Dendritic cell treated with granulocyte-macrophage colony-stimulating factor and Interleukin-4, amounts not matched to agents 40 ng/mL and 50 ng/mL, for 4 days (primary cell): ENCODE results near the gene PDCD11.
A peak's percentile ranks its signal among the peaks of the same experiment; 100 is the strongest.

ENCODE experiments used
- H3K27ac Mint-ChIP-seq: one replicate; pipeline ENCODE4 v1.8.0; 2022; ENCODE audit warnings: mild to moderate bottlenecking, mixed read lengths
- H3K27me3 Mint-ChIP-seq: one replicate; pipeline ENCODE4 v1.8.0; 2022; ENCODE audit warnings: mild to moderate bottlenecking, mixed read lengths
- H3K36me3 Mint-ChIP-seq: one replicate; pipeline ENCODE4 v1.8.0; 2022; ENCODE audit warnings: low read depth, mixed read lengths
- H3K4me1 Mint-ChIP-seq: one replicate; pipeline ENCODE4 v1.8.0; 2022; ENCODE audit warnings: low read depth, mixed read lengths
- H3K4me3 Mint-ChIP-seq: one replicate; pipeline ENCODE4 v1.8.0; 2022; ENCODE audit warnings: mild to moderate bottlenecking, moderate library complexity, mixed read lengths
- H3K9me3 Mint-ChIP-seq: one replicate; pipeline ENCODE4 v1.8.0; 2022; ENCODE audit warnings: mixed read lengths
- intact Hi-C: fragments of 100-400 bp; cut with micrococcal nuclease; formaldehyde crosslinking; loops from one replicate; pipeline ENCODE4 v1.15.0; 2022

PDCD11 gene

DNA sequence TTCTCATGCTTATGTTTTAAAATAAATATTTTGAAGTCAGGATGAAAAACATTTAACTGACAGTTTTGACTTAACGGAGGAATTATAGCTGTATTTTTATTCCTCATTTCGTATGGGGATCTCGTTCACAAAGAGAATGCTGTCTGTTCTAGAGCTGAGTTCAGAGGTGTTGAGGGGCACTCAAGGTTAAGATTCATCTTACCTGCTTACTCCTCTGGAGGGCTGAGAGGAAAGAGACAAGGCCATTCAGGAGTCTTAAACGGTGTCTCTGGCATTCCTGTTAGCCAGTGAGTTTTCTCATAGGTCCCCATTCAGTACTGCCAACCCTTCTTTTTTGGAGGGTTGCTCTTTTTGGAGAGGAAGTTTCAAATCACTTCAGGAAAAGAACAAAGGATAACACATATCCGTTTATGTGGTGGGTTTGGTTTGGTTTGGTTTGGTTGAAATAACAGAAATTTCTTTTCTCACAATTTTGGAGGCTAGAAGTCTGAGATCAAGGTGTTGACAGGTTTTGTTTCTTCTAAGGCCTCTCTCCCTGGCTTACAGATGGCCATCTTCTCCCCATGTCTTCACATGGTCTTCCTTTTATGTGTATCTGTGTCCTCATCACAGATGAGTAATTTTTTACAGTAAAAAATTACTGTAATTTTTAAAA lies 32.7 kb downstream of the PDCD11 start:
- peaks cover 15% of the 10 kb centered on the region for H3K4me1 Mint-ChIP-seq
- H3K36me3 Mint-ChIP-seq, result peaks cover 99% of the 10 kb centered on the region
- intact Hi-C loops, result no loop called here

DNA sequence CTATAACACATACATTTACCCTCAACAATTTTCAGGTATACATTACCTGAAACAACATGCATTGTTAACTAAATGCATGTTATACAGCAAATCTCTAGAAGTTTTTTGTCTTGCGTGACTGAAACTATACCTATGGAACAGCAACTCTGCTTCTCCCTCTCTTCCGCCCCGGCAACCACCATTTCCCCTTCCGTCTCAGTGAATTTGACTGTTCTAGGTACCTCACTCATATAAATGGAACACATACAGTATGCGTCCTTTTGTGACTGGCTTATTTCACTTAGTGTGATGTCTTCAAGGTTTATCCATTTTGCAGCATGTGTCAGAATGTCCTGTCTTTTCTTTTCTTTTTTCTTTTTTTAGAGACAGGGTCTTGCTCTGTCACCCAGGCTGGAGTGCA lies 33.2 kb downstream of the PDCD11 start:
- H3K27ac Mint-ChIP-seq, result no peak overlapping the region
- no peaks in the 10 kb centered on the region for H3K9me3 Mint-ChIP-seq
- no peak overlapping the region for H3K4me3 Mint-ChIP-seq
- no peaks in the 10 kb centered on the region for H3K27me3 Mint-ChIP-seq
- H3K36me3 Mint-ChIP-seq, result peaks cover 98% of the 10 kb centered on the region
- peaks cover 16% of the 10 kb centered on the region for H3K4me1 Mint-ChIP-seq
- intact Hi-C loops, result no loop called here

More for the DNA sequence above, 32.7 kb downstream of the PDCD11 start:
- no peaks in the 10 kb centered on the region for H3K9me3 Mint-ChIP-seq
- no peaks in the 10 kb centered on the region for H3K27me3 Mint-ChIP-seq
- H3K27ac Mint-ChIP-seq, result no peak overlapping the region
- no peak overlapping the region for H3K4me3 Mint-ChIP-seq

DNA sequence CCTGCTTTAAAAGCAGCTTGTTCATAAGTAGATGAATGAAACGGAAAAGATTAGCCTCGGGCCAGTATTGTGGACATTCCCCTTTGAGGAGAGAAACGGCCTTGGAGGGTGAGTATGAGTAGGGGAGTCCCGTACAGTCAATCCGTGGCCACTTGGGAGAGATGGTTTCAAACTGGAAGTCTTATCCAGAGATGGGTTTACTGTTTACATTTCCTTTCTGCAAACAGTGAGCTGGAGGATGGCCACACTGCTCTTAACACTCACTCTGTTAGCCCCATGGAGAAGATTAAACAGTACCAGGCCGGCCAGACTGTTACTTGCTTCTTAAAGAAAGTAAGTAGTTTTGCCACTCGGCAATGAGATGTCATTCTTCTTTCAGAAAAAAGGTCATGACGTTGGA lies 35.5 kb downstream of the PDCD11 start:
- Mint-ChIP-seq H3K27ac (no peak overlapping the region), H3K36me3 (peaks cover 99% of the 10 kb centered on the region)

DNA sequence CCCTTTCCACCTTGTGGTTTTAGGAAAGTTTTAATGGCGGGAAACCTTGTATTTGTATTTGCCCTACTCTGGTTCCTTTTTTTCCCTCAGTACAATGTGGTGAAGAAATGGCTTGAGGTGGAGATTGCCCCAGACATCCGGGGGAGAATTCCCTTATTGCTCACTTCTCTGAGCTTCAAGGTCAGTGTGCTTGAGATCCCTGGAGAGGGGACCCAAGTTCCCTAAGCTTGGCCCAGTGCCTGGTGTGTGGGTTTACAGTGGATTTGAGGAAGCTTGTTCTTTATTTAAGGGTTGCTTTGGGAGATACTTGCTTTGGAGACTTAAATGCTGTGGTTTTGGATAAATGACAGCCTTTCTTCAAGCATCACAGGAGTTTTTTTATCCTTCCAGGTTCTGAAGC lies 37.4 kb downstream of the PDCD11 start:
- Mint-ChIP-seq H3K4me1 (peaks cover 16% of the 10 kb centered on the region), H3K4me3 (no peak overlapping the region), H3K36me3 (peaks cover 98% of the 10 kb centered on the region), H3K9me3 (no peaks in the 10 kb centered on the region), H3K27me3 (no peaks in the 10 kb centered on the region), H3K27ac (no peak overlapping the region)
- intact Hi-C loops, result no loop called here

More for the DNA sequence above, 35.5 kb downstream of the PDCD11 start:
- Mint-ChIP-seq H3K27me3 (no peaks in the 10 kb centered on the region), H3K9me3 (no peaks in the 10 kb centered on the region), H3K4me3 (no peak overlapping the region), H3K4me1 (peaks cover 16% of the 10 kb centered on the region)
- intact Hi-C loops, result no loop called here

DNA sequence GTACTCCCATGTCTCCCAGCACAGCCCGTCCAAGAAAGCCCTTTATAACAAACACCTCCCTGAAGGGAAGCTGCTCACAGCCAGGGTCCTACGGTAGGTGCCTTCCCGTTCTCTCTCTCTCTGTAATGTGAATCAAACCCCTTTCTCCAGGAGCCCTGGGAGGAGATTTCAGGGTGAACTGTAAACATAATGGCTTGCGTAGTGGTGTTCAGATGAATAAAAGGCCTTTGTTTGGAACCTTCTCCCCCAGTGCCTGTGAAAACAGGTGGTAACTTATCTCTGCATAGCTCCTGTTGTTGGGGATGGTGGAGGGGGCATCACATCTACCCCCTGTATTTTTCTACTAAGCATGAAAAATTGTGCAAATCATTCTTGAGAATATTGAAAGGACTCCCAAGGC lies 43.4 kb downstream of the PDCD11 start:
- Mint-ChIP-seq H3K4me1 (peaks cover 17% of the 10 kb centered on the region), H3K27me3 (no peaks in the 10 kb centered on the region), H3K9me3 (no peaks in the 10 kb centered on the region), H3K36me3 (peaks cover 96% of the 10 kb centered on the region), H3K27ac (no peak overlapping the region), H3K4me3 (no peak overlapping the region)
- intact Hi-C loops, result no loop called here

DNA sequence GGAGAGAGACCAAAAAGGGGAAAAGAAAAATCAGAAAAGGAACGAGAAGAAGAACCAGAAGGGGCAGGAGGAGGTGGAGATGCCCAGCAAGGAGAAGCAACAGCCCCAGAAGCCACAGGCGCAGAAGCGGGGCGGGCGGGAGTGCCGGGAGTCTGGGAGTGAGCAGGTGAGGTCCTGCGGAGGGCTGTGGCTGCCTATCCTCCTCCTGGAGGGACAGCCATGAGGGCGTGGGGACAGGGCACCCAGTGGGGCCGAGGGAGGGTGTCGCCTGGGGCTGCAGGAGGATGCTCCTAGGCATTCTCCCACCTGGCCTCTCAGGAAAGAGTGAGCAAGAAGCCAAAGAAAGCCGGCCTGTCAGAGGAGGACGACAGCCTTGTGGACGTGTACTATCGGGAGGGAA lies 44.0 kb downstream of the PDCD11 start:
- Mint-ChIP-seq H3K36me3 (peaks cover 96% of the 10 kb centered on the region), H3K27me3 (no peaks in the 10 kb centered on the region), H3K27ac (no peak overlapping the region), H3K4me1 (peaks cover 24% of the 10 kb centered on the region), H3K4me3 (no peak overlapping the region), H3K9me3 (no peaks in the 10 kb centered on the region)
- intact Hi-C loops, result no loop called here

DNA sequence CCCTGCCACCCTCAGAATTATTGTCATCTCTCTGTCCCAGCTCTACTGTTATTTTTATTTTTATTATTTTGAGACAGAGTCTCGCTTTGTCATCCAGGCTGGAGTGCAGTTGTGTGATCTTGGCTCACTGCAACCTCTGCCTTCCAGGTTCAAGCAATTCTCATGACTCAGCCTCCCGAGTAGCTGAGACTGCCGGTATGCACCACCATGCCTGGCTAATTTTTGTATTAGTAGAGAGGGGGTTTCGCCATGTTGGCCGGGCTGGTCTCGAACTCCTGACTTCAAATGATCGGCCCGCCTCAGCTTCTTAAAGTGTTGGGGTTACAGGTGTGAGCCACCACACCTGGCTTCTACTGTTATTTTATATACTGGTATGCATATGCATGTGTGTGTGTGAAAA lies 44.8 kb downstream of the PDCD11 start:
- H3K27me3 Mint-ChIP-seq, result no peaks in the 10 kb centered on the region
- intact Hi-C loops, result no loop called here
- no peak overlapping the region for H3K27ac Mint-ChIP-seq
- peaks cover 96% of the 10 kb centered on the region for H3K36me3 Mint-ChIP-seq
- H3K9me3 Mint-ChIP-seq, result no peaks in the 10 kb centered on the region
- no peak overlapping the region for H3K4me3 Mint-ChIP-seq
- H3K4me1 Mint-ChIP-seq, result peaks cover 31% of the 10 kb centered on the region

DNA sequence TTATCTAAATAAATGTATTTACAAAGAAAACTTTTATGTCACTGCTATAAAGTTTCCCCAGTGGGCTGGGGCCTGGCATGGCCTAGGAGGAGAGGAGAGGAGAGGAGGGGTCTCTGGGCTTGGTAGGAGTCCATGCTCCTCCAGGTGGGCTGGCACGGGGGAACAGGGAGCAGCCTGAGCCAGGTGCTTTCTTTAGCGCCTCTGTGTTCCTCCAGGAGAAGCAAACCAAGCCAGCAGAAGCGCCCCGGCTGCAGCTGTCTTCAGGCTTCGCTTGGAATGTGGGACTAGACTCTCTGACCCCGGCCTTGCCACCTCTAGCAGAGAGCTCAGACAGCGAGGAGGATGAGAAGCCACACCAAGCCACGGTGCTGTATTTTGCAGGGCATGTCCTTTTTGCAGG lies 45.2 kb downstream of the PDCD11 start:
- H3K4me3 Mint-ChIP-seq, result no peak overlapping the region
- intact Hi-C loops, result no loop called here

DNA sequence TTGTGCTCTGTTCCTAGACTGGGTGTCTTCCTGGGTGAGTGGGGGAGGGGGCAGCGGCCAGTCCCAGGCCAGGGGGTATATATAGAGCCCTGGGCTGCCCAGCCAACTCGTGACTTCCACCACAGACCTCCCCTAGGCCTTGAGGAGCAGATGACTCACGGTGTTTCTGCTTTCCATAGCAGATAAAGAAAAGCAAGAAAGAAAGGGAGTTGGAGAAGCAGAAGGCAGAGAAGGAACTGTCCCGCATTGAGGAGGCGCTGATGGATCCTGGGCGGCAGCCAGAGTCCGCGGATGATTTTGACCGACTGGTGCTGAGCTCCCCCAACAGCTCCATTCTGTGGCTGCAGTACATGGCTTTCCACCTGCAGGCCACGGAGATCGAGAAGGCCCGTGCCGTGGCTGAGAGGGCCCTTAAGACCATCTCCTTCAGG lies 45.6 kb downstream of the PDCD11 start:
- Mint-ChIP-seq H3K36me3 (peaks cover 96% of the 10 kb centered on the region), H3K4me1 (peaks cover 40% of the 10 kb centered on the region), H3K27ac (peak overlapping the region; percentile 12), H3K9me3 (no peaks in the 10 kb centered on the region), H3K4me3 (no peak overlapping the region), H3K27me3 (no peaks in the 10 kb centered on the region)
- intact Hi-C loops, result no loop called here

More for the DNA sequence above, 45.2 kb downstream of the PDCD11 start:
- peaks cover 96% of the 10 kb centered on the region for H3K36me3 Mint-ChIP-seq
- H3K9me3 Mint-ChIP-seq, result no peaks in the 10 kb centered on the region
- H3K27me3 Mint-ChIP-seq, result no peaks in the 10 kb centered on the region
- H3K4me1 Mint-ChIP-seq, result peaks cover 35% of the 10 kb centered on the region
- H3K27ac Mint-ChIP-seq, result peak overlapping the region; percentile 12

DNA sequence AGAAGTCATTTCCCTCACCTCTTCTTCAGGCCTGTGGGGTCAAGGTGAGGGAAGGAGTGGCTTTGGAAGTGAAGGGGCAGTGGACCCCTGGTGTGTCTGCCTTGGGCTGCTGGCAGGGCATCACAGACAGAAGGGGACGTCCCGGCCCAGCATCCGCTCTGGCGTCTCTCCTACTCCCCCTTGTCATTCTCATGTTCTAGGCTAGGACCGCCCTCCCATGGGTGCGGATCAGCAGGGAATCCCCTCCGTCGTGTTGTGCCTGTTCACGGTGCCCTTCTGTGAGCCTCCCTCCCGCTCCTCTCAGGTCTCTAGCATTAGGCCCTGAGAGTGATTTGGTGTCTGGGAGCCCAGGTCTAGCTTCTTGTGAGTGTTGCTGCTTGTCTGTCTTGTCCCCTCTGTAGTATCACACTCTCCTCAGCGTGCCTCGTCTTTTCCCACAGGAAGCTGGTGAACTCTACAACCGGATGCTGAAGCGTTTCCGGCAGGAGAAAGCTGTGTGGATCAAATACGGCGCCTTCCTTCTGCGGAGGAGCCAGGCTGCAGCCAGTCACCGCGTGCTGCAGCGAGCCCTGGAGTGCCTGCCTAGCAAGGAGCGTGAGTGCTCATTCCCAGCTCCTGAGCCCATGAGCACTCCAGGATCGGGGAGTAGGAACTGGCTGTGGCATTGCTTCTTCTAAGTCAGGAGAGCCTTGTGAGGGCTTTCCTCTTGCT lies 47.2 kb downstream of the PDCD11 start:
- peak overlapping the region; percentile 6 for H3K27ac Mint-ChIP-seq
- H3K4me3 Mint-ChIP-seq, result no peak overlapping the region
- H3K4me1 Mint-ChIP-seq, result peaks cover 53% of the 10 kb centered on the region
- no peaks in the 10 kb centered on the region for H3K9me3 Mint-ChIP-seq
- peaks cover 97% of the 10 kb centered on the region for H3K36me3 Mint-ChIP-seq
- intact Hi-C loops, result no loop called here
- H3K27me3 Mint-ChIP-seq, result no peaks in the 10 kb centered on the region

DNA sequence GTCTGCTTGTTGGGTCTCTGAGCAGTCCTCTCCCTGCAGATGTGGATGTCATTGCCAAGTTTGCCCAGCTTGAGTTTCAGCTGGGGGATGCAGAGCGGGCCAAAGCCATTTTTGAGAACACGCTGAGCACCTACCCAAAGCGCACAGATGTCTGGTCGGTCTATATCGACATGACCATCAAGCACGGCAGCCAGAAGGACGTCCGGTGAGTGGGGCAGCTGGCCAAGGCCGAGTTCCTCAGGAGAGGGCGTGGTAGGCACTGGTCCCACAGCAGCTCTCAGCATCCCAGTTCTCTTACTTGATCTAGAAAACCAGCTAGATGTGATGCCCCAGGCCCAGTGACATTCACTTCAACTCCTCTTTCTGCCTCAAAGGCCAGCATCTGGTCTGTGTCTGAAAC lies 48.1 kb downstream of the PDCD11 start:
- Mint-ChIP-seq H3K4me1 (peaks cover 62% of the 10 kb centered on the region), H3K4me3 (no peak overlapping the region), H3K36me3 (peaks cover 97% of the 10 kb centered on the region), H3K9me3 (no peaks in the 10 kb centered on the region), H3K27ac (peak overlapping the region; percentile 6), H3K27me3 (no peaks in the 10 kb centered on the region)
- intact Hi-C loops, result no loop called here

DNA sequence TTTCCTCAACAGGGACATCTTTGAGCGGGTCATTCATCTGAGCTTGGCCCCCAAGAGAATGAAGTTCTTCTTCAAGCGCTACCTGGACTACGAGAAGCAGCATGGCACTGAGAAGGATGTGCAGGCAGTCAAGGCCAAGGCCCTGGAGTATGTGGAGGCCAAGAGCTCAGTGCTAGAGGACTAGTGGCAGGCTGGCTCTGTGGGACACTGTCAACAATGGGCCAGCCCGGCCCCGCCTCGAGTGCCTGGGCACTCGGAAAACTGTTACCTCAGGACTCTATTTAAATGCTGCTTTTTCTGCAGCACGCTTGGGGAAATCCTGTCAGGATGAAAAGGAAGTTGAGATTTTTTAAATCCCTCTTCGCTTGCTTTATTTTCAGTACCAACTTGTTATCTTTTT lies 48.9 kb downstream of the PDCD11 start:
- Mint-ChIP-seq H3K27me3 (no peaks in the 10 kb centered on the region), H3K9me3 (no peaks in the 10 kb centered on the region), H3K4me3 (no peak overlapping the region), H3K27ac (no peak overlapping the region), H3K36me3 (peaks cover 97% of the 10 kb centered on the region), H3K4me1 (peaks cover 71% of the 10 kb centered on the region)
- intact Hi-C loops, result loop anchor here (5.0 kb wide), 1 partner anchor 37 kb away; no protein-coding TSS in a partner anchor

DNA sequence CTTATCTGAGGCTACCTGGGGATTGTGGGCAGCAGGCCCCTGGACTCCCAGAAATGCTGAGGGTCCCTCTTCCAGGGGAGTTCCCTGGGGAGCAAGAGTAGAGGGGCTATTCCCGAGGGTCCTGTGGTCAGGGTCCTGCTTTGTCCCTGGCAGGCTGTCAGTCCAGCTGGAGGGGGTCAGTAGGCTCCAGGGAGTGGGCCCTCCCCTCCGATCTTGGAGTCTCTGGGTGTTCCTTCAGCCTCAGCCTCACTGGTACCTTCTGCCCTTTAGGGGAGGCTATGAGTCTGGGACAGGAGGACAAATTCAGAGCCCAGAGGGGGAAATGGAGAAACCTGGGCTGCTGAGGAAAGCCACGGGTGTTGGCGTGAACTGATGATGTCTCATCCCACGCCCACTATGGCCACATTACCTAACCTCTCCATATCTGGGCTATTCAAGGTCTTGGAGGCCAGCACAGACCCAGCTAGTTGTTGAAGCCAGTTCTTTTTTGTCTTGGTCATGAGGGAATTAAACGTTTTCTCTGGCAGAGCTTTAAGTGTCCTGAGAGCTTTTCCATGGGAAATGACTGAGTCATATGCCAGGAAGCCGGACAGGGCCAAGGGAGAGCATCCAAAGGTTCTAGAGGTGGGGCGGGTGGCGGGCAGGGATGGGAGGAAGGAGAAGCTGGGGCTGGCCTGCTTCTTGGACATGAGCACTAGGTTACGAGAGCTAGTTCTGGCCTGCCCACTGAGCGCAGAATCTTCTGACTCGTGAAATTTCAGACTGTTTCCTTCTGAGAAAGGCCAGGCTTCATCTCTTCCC lies 49.5 kb downstream of the PDCD11 start:
- H3K27me3 Mint-ChIP-seq, result no peaks in the 10 kb centered on the region
- H3K27ac Mint-ChIP-seq, result no peak overlapping the region
- H3K36me3 Mint-ChIP-seq, result peaks cover 97% of the 10 kb centered on the region
- intact Hi-C loops, result loop anchor here (5.0 kb wide), 1 partner anchor 36 kb away; no protein-coding TSS in a partner anchor
- peaks cover 77% of the 10 kb centered on the region for H3K4me1 Mint-ChIP-seq
- no peaks in the 10 kb centered on the region for H3K9me3 Mint-ChIP-seq
- H3K4me3 Mint-ChIP-seq, result no peak overlapping the region

DNA sequence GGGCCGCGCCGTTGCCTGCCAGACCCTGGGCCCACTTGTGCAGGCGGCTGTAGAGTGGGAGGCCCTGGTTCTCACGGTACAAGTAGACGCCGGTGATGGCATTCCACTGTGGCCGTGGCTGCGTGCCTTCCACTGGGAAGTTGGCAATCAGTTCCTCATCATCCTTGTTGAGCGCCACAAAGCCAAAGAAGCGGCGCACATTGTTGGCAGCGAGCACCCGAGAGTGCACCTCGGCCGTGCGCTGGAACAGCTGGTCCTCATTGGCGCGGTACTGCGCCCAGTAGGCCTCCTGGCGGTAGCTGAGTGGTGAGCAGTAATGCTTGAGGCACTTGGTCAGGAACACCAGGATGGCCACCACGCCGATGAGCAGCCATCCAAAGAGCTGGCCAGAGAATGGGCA lies 50.8 kb downstream of the PDCD11 start:
- peaks cover 76% of the 10 kb centered on the region for H3K4me1 Mint-ChIP-seq
- H3K4me3 Mint-ChIP-seq, result no peak overlapping the region
- peaks cover 97% of the 10 kb centered on the region for H3K36me3 Mint-ChIP-seq
- intact Hi-C loops, result loop anchor here (5.0 kb wide), 1 partner anchor 35 kb away; no protein-coding TSS in a partner anchor
- H3K9me3 Mint-ChIP-seq, result no peaks in the 10 kb centered on the region
- no peak overlapping the region for H3K27ac Mint-ChIP-seq
- H3K27me3 Mint-ChIP-seq, result no peaks in the 10 kb centered on the region
